Measurements from ENCODE around the gene SLC6A14. TPM values are rescaled to one million over a fixed set of nuclear protein-coding genes. Genes with fewer than 3 reads are reported as not detected.

Gene SLC6A14, protein sequence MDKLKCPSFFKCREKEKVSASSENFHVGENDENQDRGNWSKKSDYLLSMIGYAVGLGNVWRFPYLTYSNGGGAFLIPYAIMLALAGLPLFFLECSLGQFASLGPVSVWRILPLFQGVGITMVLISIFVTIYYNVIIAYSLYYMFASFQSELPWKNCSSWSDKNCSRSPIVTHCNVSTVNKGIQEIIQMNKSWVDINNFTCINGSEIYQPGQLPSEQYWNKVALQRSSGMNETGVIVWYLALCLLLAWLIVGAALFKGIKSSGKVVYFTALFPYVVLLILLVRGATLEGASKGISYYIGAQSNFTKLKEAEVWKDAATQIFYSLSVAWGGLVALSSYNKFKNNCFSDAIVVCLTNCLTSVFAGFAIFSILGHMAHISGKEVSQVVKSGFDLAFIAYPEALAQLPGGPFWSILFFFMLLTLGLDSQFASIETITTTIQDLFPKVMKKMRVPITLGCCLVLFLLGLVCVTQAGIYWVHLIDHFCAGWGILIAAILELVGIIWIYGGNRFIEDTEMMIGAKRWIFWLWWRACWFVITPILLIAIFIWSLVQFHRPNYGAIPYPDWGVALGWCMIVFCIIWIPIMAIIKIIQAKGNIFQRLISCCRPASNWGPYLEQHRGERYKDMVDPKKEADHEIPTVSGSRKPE
- total RNA-seq: not detected

DNA sequence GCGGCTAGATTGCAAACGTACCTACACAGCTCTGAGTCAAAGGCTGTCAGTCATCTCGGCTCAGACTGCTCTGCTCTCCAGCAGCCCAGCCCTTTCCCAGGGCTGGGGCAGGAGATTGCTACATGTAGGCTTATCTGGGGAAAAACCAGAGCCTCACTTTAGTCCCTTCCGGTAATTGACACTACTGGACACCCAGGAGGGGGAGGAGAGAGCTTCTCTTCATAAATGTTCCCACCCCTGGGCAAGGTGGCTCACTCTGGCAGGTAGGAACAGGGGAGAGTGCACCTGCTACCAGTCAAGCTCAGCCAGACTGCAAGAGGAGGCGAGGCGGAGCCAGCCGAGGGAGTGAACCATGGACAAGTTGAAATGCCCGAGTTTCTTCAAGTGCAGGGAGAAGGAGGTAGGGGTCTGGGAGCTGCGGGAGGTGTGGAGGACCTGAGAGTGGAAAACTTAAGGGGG, at the start of gene SLC6A14:
Gene SLC6A14 (plus strand): TSS at position 249 of the 459 bp plus-strand sequence. CDS start 104 bp downstream, at position 353.
- no peak for DNase-seq
- H3K4me3 Mint-ChIP-seq: no peak within 1 kb of the TSS
- H3K27me3 Mint-ChIP-seq: no peaks in the 10 kb centered on the region
- CTCF ChIA-PET: no interaction called here
- no peaks in the 10 kb centered on the region for H3K36me3 Mint-ChIP-seq
- H3K27ac Mint-ChIP-seq: no peak within 1 kb of the TSS
- H3K9me3 Mint-ChIP-seq (ENCODE audit: low read depth): peaks cover 5% of the 10 kb centered on the region
- no peak for ATAC-seq
- no peaks in the 10 kb centered on the region for H3K4me1 Mint-ChIP-seq

DNA sequence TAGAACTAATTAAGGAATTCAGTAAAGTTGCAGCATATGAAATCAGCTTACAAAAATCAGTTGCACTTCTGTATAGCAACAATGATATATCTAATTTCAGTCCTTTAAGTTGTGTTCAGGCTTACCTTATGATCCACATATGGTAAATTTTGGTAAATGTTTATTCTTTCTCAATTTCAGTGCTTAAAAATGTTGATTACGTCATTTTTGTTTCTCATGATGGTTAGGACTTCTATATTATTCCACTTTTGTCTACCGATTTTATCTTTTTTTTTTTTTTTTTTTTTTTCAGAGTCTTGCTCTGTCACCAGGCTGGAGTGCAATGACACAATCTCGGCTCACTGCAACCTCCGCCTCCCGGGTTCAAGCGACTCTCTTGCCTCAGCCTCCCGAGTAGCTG, 40.7 kb upstream of the SLC6A14 start:
- no peak for DNase-seq
- CTCF ChIA-PET: no interaction called here

DNA sequence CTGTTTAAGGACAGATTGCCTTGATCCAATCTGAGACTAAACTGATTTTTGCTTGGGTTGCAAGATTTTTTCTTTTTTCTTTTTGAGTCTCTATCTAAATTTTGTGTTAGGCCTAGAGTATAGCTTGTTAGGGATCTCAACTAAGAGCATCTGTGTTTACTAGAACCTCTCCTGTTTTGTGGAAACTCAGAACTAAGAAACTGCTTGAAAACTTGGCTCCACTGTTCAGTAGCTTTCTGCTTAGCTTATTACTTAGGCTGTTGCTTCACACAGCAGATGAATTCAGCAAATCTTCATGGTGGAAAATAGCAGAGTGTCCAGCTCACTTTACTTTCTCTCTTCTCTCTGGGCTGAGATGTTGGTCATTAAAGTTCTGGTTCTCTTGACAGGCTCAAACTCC, 36.7 kb upstream of the SLC6A14 start:
- Mint-ChIP-seq H3K4me3 (no peak overlapping the region), H3K36me3 (no peaks in the 10 kb centered on the region), H3K9me3 (ENCODE audit: low read depth) (peaks cover 2% of the 10 kb centered on the region), H3K27ac (no peak overlapping the region), H3K4me1 (no peaks in the 10 kb centered on the region), H3K27me3 (no peaks in the 10 kb centered on the region)
- no peak for DNase-seq
- no peak for ATAC-seq
- CTCF ChIA-PET: no interaction called here

More for the DNA sequence above, 40.7 kb upstream of the SLC6A14 start:
- Mint-ChIP-seq H3K9me3 (ENCODE audit: low read depth) (no peaks in the 10 kb centered on the region), H3K27me3 (no peaks in the 10 kb centered on the region), H3K36me3 (no peaks in the 10 kb centered on the region), H3K4me3 (no peak overlapping the region), H3K4me1 (no peaks in the 10 kb centered on the region), H3K27ac (no peak overlapping the region)
- ATAC-seq: no peak

DNA sequence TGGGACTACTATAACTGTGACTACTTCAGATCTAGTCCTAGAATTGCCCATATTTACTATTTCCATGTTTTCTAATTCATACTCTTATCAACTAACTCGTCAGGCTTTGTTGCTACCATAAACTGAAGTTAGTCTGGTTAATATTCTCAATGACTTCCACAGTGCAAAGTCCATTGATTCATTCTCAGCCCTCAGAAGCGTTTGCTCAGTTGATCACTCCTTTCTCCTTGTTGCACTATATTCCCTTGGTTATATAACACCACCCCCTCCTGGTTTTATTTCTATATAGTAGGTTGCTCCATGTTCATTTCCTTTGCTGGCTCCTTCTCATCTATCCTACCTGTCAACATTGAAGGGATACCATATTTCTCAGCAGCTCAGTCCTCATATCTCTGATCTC, 27.2 kb upstream of the SLC6A14 start:
- no peaks in the 10 kb centered on the region for H3K36me3 Mint-ChIP-seq
- no peaks in the 10 kb centered on the region for H3K27me3 Mint-ChIP-seq
- H3K4me1 Mint-ChIP-seq: no peaks in the 10 kb centered on the region
- CTCF ChIA-PET: no interaction called here
- H3K9me3 Mint-ChIP-seq (ENCODE audit: low read depth): peaks cover 6% of the 10 kb centered on the region
- ATAC-seq (no peak), DNase-seq (no peak)
- no peak overlapping the region for H3K27ac Mint-ChIP-seq
- no peak overlapping the region for H3K4me3 Mint-ChIP-seq

DNA sequence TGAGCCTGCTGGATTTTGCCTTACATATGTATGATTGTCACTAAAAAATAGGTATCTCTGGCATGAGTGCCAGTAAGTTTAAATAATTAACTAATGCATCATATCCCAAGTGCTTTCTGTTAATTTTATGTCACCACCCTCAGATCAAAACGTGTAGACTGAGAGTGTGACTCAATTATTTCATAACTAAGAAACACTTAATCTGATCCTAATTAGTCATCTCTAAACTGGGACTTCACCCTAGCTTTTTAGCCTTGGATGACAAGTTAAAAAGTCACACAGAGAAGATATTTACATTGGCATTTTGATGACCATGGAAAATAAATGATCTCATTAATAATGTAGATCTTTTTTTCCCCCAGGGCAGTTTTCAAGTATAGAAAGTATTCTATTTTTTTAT, 23.1 kb upstream of the SLC6A14 start:
- no peak overlapping the region for H3K4me3 Mint-ChIP-seq
- no peaks in the 10 kb centered on the region for H3K36me3 Mint-ChIP-seq
- no peaks in the 10 kb centered on the region for H3K9me3 Mint-ChIP-seq (ENCODE audit: low read depth)
- DNase-seq (no peak), ATAC-seq (no peak)
- CTCF ChIA-PET: no interaction called here
- H3K27me3 Mint-ChIP-seq: no peaks in the 10 kb centered on the region
- no peak overlapping the region for H3K27ac Mint-ChIP-seq
- H3K4me1 Mint-ChIP-seq: no peaks in the 10 kb centered on the region

DNA sequence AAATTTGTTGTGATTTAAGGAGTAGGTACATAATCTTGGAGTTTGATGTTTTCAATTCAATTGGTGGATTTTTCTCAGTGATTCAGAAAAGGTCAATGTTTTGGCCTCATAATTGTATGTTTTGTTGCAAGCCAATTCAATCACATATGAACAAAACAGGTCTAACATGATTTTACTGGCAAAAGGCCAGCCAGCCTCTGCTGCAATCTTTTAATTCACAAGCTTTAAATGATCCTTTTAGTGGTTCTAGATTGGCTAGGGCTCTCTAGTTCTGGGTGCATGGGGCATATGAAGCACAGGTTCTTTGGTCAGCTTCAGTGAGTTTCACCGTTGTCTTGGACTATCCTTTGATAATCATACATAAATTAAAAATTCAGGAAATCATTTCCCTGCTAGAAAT, 19.2 kb upstream of the SLC6A14 start:
- CTCF ChIA-PET: no interaction called here
- DNase-seq (no peak), ATAC-seq (no peak)
- Mint-ChIP-seq H3K27ac (no peak overlapping the region), H3K4me1 (no peaks in the 10 kb centered on the region), H3K27me3 (no peaks in the 10 kb centered on the region), H3K36me3 (no peaks in the 10 kb centered on the region), H3K4me3 (no peak overlapping the region), H3K9me3 (ENCODE audit: low read depth) (no peaks in the 10 kb centered on the region)

DNA sequence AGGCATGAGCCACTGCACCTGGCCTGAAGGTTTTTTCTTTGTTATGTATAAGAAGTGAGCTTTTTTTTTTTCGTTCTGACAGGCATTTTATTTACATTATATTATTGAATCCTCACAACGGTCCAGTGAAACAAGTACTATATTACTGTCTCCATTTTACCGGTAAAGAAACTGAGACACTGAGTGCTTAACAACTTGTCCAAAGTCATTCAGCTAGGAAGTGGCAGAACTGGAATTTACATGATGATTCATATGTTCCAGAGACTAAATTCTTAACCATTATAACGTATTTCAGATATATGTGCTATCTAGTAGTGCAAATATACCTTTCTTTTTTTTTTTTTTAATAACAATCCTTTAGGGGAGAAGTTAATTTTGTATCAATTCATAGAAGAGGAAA, 18.4 kb upstream of the SLC6A14 start:
- no peaks in the 10 kb centered on the region for H3K27me3 Mint-ChIP-seq
- no peak overlapping the region for H3K27ac Mint-ChIP-seq
- no peak overlapping the region for H3K4me3 Mint-ChIP-seq

DNA sequence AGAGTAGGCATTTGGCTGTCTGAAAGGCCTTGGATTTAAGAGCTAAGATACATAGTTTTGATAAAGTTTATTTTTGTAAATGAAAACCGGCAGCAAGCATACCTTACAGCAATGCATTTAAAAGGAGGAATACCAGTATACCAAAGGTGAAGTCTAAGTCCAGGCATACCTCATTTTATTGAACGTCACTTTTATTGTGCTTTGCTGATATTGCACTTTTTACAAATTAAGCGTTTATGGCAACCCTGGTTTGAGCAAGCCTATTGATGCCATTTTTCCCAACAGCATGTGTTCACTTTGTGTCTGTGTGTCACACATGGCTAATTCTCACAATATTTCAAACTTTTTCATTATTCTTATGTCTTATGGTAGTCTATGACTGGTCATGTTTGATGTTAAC, 8.4 kb upstream of the SLC6A14 start:
- no peak for DNase-seq
- H3K4me3 Mint-ChIP-seq: no peak overlapping the region
- no peak overlapping the region for H3K27ac Mint-ChIP-seq
- H3K36me3 Mint-ChIP-seq: no peaks in the 10 kb centered on the region
- no peak for ATAC-seq
- CTCF ChIA-PET: no interaction called here
- H3K9me3 Mint-ChIP-seq (ENCODE audit: low read depth): no peaks in the 10 kb centered on the region
- no peaks in the 10 kb centered on the region for H3K4me1 Mint-ChIP-seq
- H3K27me3 Mint-ChIP-seq: no peaks in the 10 kb centered on the region

More for the DNA sequence above, 18.4 kb upstream of the SLC6A14 start:
- ATAC-seq (no peak), DNase-seq (no peak)
- Mint-ChIP-seq H3K4me1 (no peaks in the 10 kb centered on the region), H3K9me3 (ENCODE audit: low read depth) (no peaks in the 10 kb centered on the region), H3K36me3 (no peaks in the 10 kb centered on the region)
- CTCF ChIA-PET: no interaction called here

DNA sequence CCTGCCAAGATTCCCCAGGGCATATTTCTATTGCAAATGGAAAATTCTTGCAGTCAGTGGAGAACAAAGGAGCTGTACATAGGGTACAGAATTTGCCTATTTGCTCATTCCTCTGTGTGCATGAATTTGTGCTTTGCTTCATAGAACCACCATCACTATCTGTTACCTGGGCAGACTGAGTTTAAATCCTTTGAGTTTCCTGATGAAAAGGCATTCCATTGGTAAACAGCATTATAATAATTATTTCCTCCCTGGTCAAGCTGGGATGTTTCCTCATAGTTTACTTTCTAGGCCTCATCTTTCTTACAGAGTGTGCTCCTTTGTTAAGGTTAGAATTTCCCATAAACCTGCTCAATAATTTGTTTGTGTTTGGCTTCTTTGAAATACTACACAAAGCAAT, 809 bp upstream of the SLC6A14 start:
- Mint-ChIP-seq H3K36me3 (no peaks in the 10 kb centered on the region), H3K4me1 (no peaks in the 10 kb centered on the region), H3K27me3 (no peaks in the 10 kb centered on the region), H3K4me3 (no peak overlapping the region), H3K9me3 (ENCODE audit: low read depth) (peaks cover 5% of the 10 kb centered on the region), H3K27ac (no peak overlapping the region)
- no peak for ATAC-seq
- DNase-seq: no peak
- CTCF ChIA-PET: no interaction called here

DNA sequence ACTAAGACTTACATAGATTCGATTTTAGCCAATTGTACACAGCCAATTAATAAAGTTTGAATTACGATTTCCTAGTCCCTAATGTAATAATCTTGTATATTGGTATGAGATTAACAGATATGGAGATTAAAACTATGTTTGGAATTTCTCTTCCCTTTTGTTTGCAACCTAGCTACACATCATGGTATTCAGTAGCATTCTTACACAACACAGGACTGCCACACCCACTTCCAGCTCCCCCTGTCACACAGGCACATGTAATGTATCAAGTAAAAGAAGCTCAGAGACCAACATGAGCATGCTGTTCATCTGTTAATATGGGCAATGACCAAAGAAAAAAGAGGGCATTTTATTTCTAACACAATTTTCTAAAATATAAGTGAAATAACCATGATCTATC, 12.8 kb downstream of the SLC6A14 start:
- DNase-seq (no peak), ATAC-seq (no peak)
- no peaks in the 10 kb centered on the region for H3K4me1 Mint-ChIP-seq
- H3K4me3 Mint-ChIP-seq: no peak overlapping the region
- no peak overlapping the region for H3K27ac Mint-ChIP-seq
- CTCF ChIA-PET: no interaction called here
- H3K36me3 Mint-ChIP-seq: no peaks in the 10 kb centered on the region
- no peaks in the 10 kb centered on the region for H3K27me3 Mint-ChIP-seq
- H3K9me3 Mint-ChIP-seq (ENCODE audit: low read depth): peaks cover 2% of the 10 kb centered on the region

DNA sequence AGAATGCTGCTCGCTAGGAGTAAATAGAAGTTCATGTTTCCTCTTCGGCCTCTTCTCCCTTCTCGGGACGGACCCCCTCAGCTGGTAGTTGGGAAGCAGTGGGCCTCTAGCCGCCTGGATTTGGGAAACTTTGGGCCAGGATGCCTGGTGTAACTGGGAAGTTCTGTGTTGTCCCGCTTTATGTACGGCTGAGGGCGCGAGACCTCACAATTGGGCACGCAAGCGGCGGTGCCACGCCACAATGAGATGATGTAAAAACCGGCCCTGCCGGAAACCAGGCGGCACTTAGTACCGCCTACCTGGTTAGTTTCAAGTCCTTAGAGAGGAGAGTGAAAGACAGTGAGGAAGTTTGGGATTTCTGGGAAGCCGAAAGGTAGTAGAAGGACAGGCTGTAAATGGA, 26.4 kb downstream of the SLC6A14 start, which contains the start of gene CT83:
Gene CT83 (minus strand): TSS at position 155 of the 400 bp plus-strand sequence. CDS start 120 bp downstream, at position 35.
- CTCF ChIA-PET: no interaction called here
- Mint-ChIP-seq H3K27me3 (no peaks in the 10 kb centered on the region), H3K27ac (no peak within 1 kb of the TSS), H3K4me3 (no peak within 1 kb of the TSS), H3K9me3 (ENCODE audit: low read depth) (no peaks in the 10 kb centered on the region), H3K36me3 (no peaks in the 10 kb centered on the region), H3K4me1 (no peaks in the 10 kb centered on the region)
- no peak for DNase-seq
- ATAC-seq: no peak

DNA sequence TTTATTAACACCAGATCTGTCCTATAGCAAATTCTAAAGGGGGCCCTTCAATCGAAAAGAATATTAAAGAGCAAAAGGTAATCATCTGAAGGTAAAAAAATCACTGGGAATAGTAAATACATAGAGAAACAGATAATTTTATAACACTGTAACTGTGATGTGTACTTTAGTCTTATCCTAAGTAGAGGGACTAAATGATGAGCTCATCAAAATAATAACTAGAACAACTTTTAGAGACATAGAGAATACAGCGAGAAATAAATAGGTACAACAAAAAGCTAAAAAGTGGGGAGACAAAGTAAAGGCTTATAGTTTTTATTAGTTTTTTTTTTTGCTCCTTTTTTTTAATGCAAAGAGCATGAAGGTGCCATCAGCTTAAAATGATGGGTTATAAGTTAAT, 43.7 kb downstream of the SLC6A14 start:
- ATAC-seq: no peak
- H3K27ac Mint-ChIP-seq: no peak overlapping the region
- H3K27me3 Mint-ChIP-seq: no peaks in the 10 kb centered on the region
- no peak for DNase-seq
- CTCF ChIA-PET: no interaction called here
- H3K36me3 Mint-ChIP-seq: no peaks in the 10 kb centered on the region
- no peaks in the 10 kb centered on the region for H3K9me3 Mint-ChIP-seq (ENCODE audit: low read depth)
- no peak overlapping the region for H3K4me3 Mint-ChIP-seq
- no peaks in the 10 kb centered on the region for H3K4me1 Mint-ChIP-seq

DNA sequence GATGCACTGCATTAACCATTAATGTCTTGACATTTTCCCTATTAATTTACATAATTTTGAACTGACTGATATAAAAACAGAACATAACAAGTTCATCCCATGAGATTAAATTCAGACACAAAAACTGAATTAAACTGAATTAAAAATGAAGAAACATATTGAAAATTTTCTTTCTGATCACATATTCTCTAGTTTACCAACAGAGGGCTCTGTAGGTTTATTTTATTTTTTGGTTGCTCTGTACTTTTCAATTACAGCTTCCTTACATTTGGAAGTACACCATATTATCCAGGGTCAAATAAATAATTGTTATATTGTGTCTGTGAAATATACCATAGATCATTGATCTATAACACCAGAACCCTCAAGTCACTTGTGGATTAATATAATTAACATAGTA, 53.7 kb downstream of the SLC6A14 start:
- no peak for DNase-seq
- Mint-ChIP-seq H3K9me3 (ENCODE audit: low read depth) (no peaks in the 10 kb centered on the region), H3K27me3 (no peaks in the 10 kb centered on the region), H3K36me3 (no peaks in the 10 kb centered on the region), H3K4me1 (no peaks in the 10 kb centered on the region), H3K27ac (no peak overlapping the region), H3K4me3 (no peak overlapping the region)
- ATAC-seq: no peak
- CTCF ChIA-PET: no interaction called here

DNA sequence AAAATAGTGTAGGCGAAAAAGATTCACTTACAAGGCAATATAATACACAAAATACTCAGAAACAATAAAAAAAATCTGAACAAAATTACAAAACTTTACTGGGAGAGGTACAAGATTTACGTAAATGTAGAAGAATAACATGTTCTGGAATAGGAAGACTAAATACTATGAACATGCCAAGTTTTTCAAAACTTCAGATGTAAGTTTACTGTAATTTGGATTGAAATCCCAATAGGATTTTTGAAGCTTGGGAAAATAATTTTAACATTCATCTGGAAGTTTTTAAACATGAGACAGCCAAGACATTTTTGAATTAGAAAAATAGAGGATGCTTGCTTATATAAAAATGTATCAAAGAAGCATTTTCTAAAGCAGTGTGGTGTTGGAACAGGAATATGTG, 56.9 kb downstream of the SLC6A14 start:
- no peaks in the 10 kb centered on the region for H3K4me1 Mint-ChIP-seq
- no peak overlapping the region for H3K4me3 Mint-ChIP-seq
- H3K36me3 Mint-ChIP-seq: no peaks in the 10 kb centered on the region
- DNase-seq: no peak
- no peak overlapping the region for H3K27ac Mint-ChIP-seq
- CTCF ChIA-PET: no interaction called here
- H3K9me3 Mint-ChIP-seq (ENCODE audit: low read depth): no peaks in the 10 kb centered on the region
- no peak for ATAC-seq
- no peaks in the 10 kb centered on the region for H3K27me3 Mint-ChIP-seq
